NCI-H510A (cell line): ENCODE measurements around the gene FRMD4B.

ENCODE experiments used
- DNase-seq: peaks from one replicate; lab custom pipeline; 2025; lab: John Stamatoyannopoulos, UW

The FRMD4B gene

GRCh38 chr3:69385723-69386555 is at the start of gene FRMD4B:
TSS of gene FRMD4B (minus strand) at chr3:69386088. CDS start at chr3:69385989, 99 bp downstream.
- DNase-seq = peak; percentile 4

GRCh38 chr3:69433969-69434325 is 48.1 kb upstream of the FRMD4B start:
- DNase-seq = no peak

GRCh38 chr3:69433121-69433968 is 47.5 kb upstream of the FRMD4B start:
- DNase-seq = no peak

GRCh38 chr3:69428657-69429255 is 42.9 kb upstream of the FRMD4B start:
- DNase-seq = no peak

- no peak for DNase-seq
Observed at GRCh38 chr3:69426967-69427304, 41.0 kb upstream of the FRMD4B start.

GRCh38 chr3:69426291-69426966 is 40.5 kb upstream of the FRMD4B start:
- DNase-seq = no peak

- DNase-seq = no peak
Observed at GRCh38 chr3:69425249-69425648, 39.4 kb upstream of the FRMD4B start.

GRCh38 chr3:69423463-69424155 is 37.7 kb upstream of the FRMD4B start:
- no peak for DNase-seq

- DNase-seq = no peak
Observed at GRCh38 chr3:69422751-69423150, 36.9 kb upstream of the FRMD4B start.

- no peak for DNase-seq
Observed at GRCh38 chr3:69420781-69421520, 35.1 kb upstream of the FRMD4B start.

GRCh38 chr3:69419276-69419675 is 33.4 kb upstream of the FRMD4B start:
- no peak for DNase-seq

- no peak for DNase-seq
Observed at GRCh38 chr3:69417541-69418078, 31.7 kb upstream of the FRMD4B start.

- DNase-seq = no peak
Observed at GRCh38 chr3:69413551-69414207, 27.8 kb upstream of the FRMD4B start.

- DNase-seq = no peak
Observed at GRCh38 chr3:69411346-69411745, 25.5 kb upstream of the FRMD4B start.

GRCh38 chr3:69410301-69410700 is 24.4 kb upstream of the FRMD4B start:
- peak; percentile 13 for DNase-seq

GRCh38 chr3:69409831-69410230 is 23.9 kb upstream of the FRMD4B start:
- DNase-seq = no peak

GRCh38 chr3:69409011-69409410 is 23.1 kb upstream of the FRMD4B start:
- no peak for DNase-seq

- DNase-seq = no peak
Observed at GRCh38 chr3:69408542-69408941, 22.7 kb upstream of the FRMD4B start.

GRCh38 chr3:69407908-69408307 is 22.0 kb upstream of the FRMD4B start:
- DNase-seq = no peak

GRCh38 chr3:69406163-69406562 is 20.3 kb upstream of the FRMD4B start:
- DNase-seq = no peak
